Measurements from ENCODE around the gene F5.

- TF ChIP-seq POLR2A (IDR thresholded peaks at IDR 0.05; ENCODE audit: low read length) (no peak), GATA1 (IDR thresholded peaks at IDR 0.05; ENCODE audit: low read depth, low read length) (no peak)
Measured at GRCh38 chr1:169563650-169564049, 22.6 kb downstream of the F5 start.
